BJ (cell line): Measurements from ENCODE around the gene DBNL. TPM values are rescaled to one million over a fixed set of nuclear protein-coding genes. Genes with fewer than 3 reads are reported as not detected.

Experiments used
- CTCF ChIA-PET: fragments of 350-600 bp; formaldehyde crosslinking; extraction: SDS; loops from one replicate; lab custom pipeline; 2021; ENCODE audit warnings: antibody characterized with exemption, inconsistent platforms; lab: Yijun Ruan, JAX
- POLR2A ChIA-PET: fragments of 300-600 bp; sonication (Branson Sonifier 250); formaldehyde crosslinking; extraction: SDS; loops from one replicate; lab custom pipeline; 2021; ENCODE audit warnings: antibody characterized with exemption; lab: Charles Lee
- DNase-seq: peaks from one replicate; pipeline ENCODE4 v3.0.0-alpha.2; 2011; ENCODE audit warnings: low read depth
- H3K27me3 ChIP-seq: 2 replicates; pipeline ENCODE4 v1.6.0; 2011; ENCODE audit warnings: low read length; ENCODE audit not compliant: control insufficient read depth, insufficient read depth
- H3K36me3 ChIP-seq: 2 replicates; pipeline ENCODE4 v1.5.1; 2011; ENCODE audit warnings: low read length; ENCODE audit not compliant: control insufficient read depth, insufficient read depth
- H3K4me3 ChIP-seq: 2 replicates; pipeline ENCODE4 v1.5.1; 2011; ENCODE audit warnings: low read depth, mild to moderate bottlenecking, control low read depth, low read length
- polyA plus RNA-seq: library from polyadenylated mRNA; depleted of rRNA; stranded (reverse); fragments of >200 nt; gene quantifications from 2 replicates; pipeline ENCODE4 v1.2.3, GENCODE V29; 2011
- TF ChIP-seq, protein P1 (sequence below): IDR thresholded peaks from 2 replicates; pipeline ENCODE4 v1.5.1; 2011; ENCODE audit warnings: low read depth, mild to moderate bottlenecking, control low read depth, inconsistent platforms, low read length, moderate library complexity; ENCODE audit not compliant: insufficient read depth

DBNL gene
- polyA plus RNA-seq, 1 experiment, result 140 TPM

GRCh38 chr7:44086627-44087026 is 42.1 kb downstream of the DBNL start:
- Histone ChIP-seq H3K4me3 (no peak overlapping the region), H3K36me3 (no peaks in the 10 kb centered on the region), H3K27me3 (no peaks in the 10 kb centered on the region)
- ChIA-PET CTCF (interaction anchor here (1.0 to 2.2 kb wide), 3 partner anchors 12 to 15 kb away, joined by 3 to 6 read pairs (median 4); no protein-coding TSS in a partner anchor), POLR2A (no interaction called here)
- DNase-seq, result no peak
- TF ChIP-seq, protein P1, sequence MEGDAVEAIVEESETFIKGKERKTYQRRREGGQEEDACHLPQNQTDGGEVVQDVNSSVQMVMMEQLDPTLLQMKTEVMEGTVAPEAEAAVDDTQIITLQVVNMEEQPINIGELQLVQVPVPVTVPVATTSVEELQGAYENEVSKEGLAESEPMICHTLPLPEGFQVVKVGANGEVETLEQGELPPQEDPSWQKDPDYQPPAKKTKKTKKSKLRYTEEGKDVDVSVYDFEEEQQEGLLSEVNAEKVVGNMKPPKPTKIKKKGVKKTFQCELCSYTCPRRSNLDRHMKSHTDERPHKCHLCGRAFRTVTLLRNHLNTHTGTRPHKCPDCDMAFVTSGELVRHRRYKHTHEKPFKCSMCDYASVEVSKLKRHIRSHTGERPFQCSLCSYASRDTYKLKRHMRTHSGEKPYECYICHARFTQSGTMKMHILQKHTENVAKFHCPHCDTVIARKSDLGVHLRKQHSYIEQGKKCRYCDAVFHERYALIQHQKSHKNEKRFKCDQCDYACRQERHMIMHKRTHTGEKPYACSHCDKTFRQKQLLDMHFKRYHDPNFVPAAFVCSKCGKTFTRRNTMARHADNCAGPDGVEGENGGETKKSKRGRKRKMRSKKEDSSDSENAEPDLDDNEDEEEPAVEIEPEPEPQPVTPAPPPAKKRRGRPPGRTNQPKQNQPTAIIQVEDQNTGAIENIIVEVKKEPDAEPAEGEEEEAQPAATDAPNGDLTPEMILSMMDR, result no peak

DNA sequence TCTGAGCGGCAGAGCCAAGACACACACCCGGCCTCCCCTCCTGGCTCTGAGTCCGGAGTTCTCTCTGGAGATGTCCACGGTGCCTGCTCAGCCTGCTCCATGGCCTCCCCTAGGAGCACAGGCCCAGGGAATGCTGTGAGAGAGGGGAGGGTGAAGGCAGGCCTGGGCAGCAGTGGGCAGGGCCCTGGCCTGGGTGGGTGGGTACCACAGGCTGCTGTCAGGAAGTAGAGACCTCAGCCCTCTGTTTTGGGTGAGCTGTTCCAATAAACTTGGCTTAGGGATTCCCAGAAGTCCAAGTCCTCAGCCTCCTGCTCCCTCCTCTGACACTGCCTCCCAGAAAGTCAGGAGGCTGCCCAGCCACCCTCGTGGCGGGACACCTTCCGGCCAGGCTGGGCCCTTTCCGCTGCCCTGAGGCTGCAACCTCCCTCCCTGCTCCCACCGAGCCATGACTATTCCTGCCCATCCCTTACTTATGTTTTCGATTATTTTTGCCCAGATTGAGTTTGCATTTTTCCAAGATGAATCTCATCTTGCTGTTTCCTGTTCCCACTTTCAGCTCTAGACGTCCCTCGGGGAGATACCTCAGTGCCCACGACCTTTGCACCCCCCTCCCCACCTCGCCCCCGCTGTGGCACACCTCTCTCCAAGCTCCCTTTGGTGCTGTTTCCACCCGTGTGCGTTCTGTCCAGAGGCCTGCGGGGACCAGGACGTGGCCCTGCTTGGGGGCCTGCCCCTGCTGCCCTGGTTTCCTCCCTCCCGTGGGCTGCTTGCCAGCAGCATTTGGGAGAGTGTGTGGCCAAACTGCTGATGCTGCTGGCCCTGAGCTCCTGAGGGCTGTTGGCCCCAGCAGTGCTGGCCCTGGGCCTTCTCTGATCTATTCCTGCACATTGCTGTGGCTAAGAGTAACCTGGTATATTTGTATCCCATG is 43.7 kb downstream of the DBNL start:
- TF ChIP-seq, protein P1, result no peak
- POLR2A ChIA-PET, result interaction anchor here (0.8 to 0.9 kb wide), 2 partner anchors 15 to 75 kb away, joined by 3 to 4 read pairs; no protein-coding TSS in a partner anchor
- CTCF ChIA-PET, result interaction anchor here (0.9 to 2.2 kb wide), 5 partner anchors 10 to 16 kb away, joined by 3 to 6 read pairs (median 4); no protein-coding TSS in a partner anchor
- Histone ChIP-seq H3K27me3 (no peaks in the 10 kb centered on the region), H3K36me3 (no peaks in the 10 kb centered on the region), H3K4me3 (no peak overlapping the region)
- peak; percentile 92 for DNase-seq

- TF ChIP-seq, protein P1, result no peak
Observed at GRCh38 chr7:44093102-44093641, 48.7 kb downstream of the DBNL start.

DNA sequence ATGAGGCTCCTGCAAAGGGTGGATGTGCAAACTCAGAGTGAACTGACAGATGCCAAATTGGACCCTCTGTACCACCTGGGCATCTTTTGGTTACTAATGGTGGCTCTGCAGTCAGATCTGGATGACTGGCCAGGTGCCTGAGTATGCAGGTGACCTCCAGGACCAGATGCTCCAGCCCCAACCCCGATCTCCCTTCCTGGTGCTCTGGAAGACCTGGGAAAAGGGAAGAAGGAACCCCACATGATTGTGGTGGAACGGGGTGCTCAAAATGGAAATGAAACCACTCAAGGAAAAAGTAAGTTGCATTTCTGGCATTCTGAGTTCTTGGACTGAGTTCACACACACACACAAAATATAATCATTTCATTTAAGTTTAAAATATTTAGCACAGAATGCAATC is 49.9 kb downstream of the DBNL start:
- no peak for DNase-seq
- ChIA-PET CTCF (no interaction called here), POLR2A (no interaction called here)
- TF ChIP-seq, protein P1, result no peak
- Histone ChIP-seq H3K4me3 (no peak overlapping the region), H3K27me3 (no peaks in the 10 kb centered on the region), H3K36me3 (no peaks in the 10 kb centered on the region)

More at GRCh38 chr7:44093102-44093641, 48.7 kb downstream of the DBNL start:
- Histone ChIP-seq H3K4me3 (no peak overlapping the region), H3K27me3 (no peaks in the 10 kb centered on the region), H3K36me3 (no peaks in the 10 kb centered on the region)
- ChIA-PET CTCF (interaction anchor here (0.9 kb wide), 1 partner anchor 25 kb away, joined by 3 read pairs; no protein-coding TSS in a partner anchor), POLR2A (no interaction called here)
- no peak for DNase-seq

DNA sequence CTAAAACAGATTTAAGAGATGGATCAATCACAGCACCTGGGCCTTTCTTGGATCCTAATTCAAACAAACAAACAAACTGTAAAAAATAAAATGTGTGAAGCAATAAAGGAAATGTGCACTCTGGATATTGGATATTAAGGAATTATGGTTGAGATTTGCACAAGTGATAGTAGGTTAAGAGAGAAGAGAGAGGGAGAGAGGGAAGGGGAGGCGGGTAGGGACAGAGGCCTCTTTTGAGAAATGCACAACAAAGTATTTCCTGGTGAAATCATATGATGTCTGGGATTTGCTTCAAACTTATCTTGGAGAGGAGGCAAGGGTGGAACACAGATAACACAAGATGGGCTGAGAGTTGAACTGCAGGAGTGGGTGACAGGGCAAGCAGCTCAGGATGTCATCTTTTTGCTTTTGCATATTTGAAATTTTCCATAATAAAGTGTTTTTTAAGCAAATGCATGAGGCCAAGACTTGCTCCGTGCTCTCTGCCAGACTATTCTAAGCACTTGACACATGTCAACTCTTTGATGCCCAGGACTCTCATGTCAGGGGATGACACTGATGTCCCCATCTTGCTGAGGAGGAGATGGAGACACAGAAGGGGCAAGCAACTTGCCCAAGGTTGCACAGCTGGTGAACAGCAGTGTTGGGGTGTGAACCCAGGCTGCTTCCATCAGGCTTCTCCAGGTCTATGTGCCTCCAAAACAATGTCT is 50.5 kb downstream of the DBNL start:
- Histone ChIP-seq H3K36me3 (no peaks in the 10 kb centered on the region), H3K27me3 (no peaks in the 10 kb centered on the region), H3K4me3 (no peak overlapping the region)
- TF ChIP-seq, protein P1, result no peak
- no peak for DNase-seq
- ChIA-PET CTCF (no interaction called here), POLR2A (no interaction called here)
